ENCODE data around the gene TMA7B.
"Not testable (repeated sequence)": the region's sequence is repeated elsewhere in the genome, so short reads cannot be mapped to it uniquely, and the experiment has no call there.

TMA7B gene

GRCh38 chr22:39932918-39933649 is 27.1 kb upstream of the TMA7B start:
- peak; percentile 33 for DNase-seq (ENCODE audit: low read depth)

GRCh38 chr22:39933741-39934140 is 26.5 kb upstream of the TMA7B start:
- DNase-seq (ENCODE audit: low read depth): no peak

- DNase-seq (ENCODE audit: low read depth): no peak
Observed at GRCh38 chr22:39935116-39935515, 25.1 kb upstream of the TMA7B start.

GRCh38 chr22:39935612-39936011 is 24.6 kb upstream of the TMA7B start:
- no peak for DNase-seq (ENCODE audit: low read depth)

- no peak for DNase-seq (ENCODE audit: low read depth)
Observed at GRCh38 chr22:39936523-39937145, 23.6 kb upstream of the TMA7B start.

GRCh38 chr22:39937906-39938305 is 22.3 kb upstream of the TMA7B start:
- DNase-seq (ENCODE audit: low read depth): no peak

- DNase-seq (ENCODE audit: low read depth): no peak
Observed at GRCh38 chr22:39938509-39939111, 21.6 kb upstream of the TMA7B start.

- no peak for DNase-seq (ENCODE audit: low read depth)
Observed at GRCh38 chr22:39939830-39940229, 20.4 kb upstream of the TMA7B start.

GRCh38 chr22:39940757-39941305 is 19.4 kb upstream of the TMA7B start:
- no peak for DNase-seq (ENCODE audit: low read depth)

GRCh38 chr22:39941601-39942000 is 18.6 kb upstream of the TMA7B start:
- no peak for DNase-seq (ENCODE audit: low read depth)

- DNase-seq (ENCODE audit: low read depth): no peak
Observed at GRCh38 chr22:39942439-39943230, 17.6 kb upstream of the TMA7B start.

GRCh38 chr22:39943337-39943736 is 16.9 kb upstream of the TMA7B start:
- no peak for DNase-seq (ENCODE audit: low read depth)

- no peak for DNase-seq (ENCODE audit: low read depth)
Observed at GRCh38 chr22:39943953-39944872, 16.0 kb upstream of the TMA7B start.

GRCh38 chr22:39946126-39946502 is 14.1 kb upstream of the TMA7B start:
- DNase-seq (ENCODE audit: low read depth): no peak

GRCh38 chr22:39946503-39947219 is 13.5 kb upstream of the TMA7B start:
- no peak for DNase-seq (ENCODE audit: low read depth)

- no peak for DNase-seq (ENCODE audit: low read depth)
Observed at GRCh38 chr22:39947220-39948216, 12.7 kb upstream of the TMA7B start.

GRCh38 chr22:39949964-39950737 is 10.0 kb upstream of the TMA7B start:
- no peak for DNase-seq (ENCODE audit: low read depth)

GRCh38 chr22:39951603-39952293 is 8.4 kb upstream of the TMA7B start:
- DNase-seq (ENCODE audit: low read depth): not testable (repeated sequence)

All from T follicular helper cell (primary cell).